GM18526 (cell line): ENCODE results near the gene GJC1.

Source experiments
- POLR2A ChIP-seq: IDR thresholded peaks from 3 replicates; pipeline ENCODE4 v1.6.1; 2011; ENCODE audit not compliant: insufficient read length; ENCODE audit errors: extremely low read depth

GJC1 gene

DNA sequence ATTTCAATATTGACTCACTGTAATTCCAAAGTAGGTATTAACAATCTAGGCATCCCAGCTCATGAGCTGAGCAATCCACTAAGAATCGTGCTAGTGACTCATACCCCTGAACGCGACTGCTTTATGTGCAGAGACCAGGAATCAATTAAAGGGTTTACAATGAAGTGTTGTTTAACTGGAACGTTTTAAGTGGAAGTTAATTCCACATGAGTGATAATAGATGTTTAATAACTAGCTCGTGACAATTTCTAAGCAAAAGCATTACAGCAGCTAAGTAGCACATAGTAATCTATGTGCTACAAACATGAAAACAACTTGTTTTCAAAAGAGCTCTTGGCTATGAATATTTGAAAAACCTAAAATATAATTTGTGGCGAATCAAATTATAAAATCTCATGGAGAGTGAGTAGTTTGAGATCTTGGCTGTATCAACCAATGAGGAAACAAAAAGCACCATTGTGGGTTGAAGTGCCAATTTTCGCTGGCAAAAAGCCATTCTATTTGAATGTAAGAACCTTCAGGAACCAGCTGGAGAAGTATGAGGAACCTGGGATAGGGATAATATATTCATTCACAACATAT lies 9.4 kb downstream of the GJC1 start:
- no peak for TF ChIP-seq POLR2A

DNA sequence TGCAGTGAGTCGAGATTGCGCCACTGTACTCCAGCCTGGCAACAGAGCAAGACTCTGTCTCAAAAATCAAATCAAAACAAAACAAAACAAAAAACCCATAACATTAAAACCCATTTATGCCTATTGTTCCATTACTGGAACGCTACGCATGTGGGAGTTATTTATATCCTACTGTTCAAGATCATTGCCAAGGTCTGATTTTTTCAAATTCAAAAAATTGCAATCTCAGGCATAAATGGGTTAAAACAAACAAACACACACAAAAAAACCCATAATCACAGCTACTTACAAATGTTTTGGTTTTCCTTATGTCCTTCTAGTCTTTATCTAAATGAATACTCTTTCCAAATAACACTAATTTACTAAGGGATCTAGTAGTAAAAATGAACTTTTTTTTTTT lies 17.8 kb downstream of the GJC1 start:
- no peak for TF ChIP-seq POLR2A

DNA sequence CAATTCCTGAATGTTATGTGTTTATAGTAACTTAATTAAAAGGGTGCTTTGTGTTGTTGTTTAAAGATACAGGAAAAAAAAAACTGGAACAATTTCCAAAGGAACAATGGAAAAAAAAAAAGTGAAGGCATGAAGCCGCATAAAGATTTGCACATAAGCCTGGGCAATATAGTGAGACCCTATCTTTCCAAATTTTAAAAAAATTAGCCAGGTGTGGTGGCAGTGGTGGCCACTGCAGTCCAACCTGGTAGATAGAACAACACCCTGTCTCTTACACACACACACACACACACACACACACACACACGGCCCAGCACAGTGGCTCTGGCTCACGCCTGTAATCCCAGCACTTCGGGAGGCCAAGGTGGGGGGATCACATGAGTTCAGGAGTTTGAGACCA lies 21.9 kb downstream of the GJC1 start:
- no peak for TF ChIP-seq POLR2A

DNA sequence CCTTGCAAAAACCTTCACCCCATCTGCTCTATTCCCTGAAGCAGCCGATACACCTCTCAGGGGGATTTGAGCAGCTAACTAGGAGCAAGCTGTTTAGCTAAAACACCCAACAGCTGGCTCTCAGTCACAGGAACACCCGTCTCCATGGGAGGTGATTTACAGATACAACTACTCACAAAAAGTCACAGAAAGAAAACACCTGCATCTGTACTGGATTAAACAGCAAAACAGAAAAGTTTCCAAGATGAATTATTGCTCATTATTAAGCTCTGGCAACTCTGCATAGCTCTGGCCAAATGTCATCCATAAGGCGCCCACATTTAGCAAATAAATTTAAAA lies 22.3 kb downstream of the GJC1 start:
- TF ChIP-seq POLR2A, result no peak

DNA sequence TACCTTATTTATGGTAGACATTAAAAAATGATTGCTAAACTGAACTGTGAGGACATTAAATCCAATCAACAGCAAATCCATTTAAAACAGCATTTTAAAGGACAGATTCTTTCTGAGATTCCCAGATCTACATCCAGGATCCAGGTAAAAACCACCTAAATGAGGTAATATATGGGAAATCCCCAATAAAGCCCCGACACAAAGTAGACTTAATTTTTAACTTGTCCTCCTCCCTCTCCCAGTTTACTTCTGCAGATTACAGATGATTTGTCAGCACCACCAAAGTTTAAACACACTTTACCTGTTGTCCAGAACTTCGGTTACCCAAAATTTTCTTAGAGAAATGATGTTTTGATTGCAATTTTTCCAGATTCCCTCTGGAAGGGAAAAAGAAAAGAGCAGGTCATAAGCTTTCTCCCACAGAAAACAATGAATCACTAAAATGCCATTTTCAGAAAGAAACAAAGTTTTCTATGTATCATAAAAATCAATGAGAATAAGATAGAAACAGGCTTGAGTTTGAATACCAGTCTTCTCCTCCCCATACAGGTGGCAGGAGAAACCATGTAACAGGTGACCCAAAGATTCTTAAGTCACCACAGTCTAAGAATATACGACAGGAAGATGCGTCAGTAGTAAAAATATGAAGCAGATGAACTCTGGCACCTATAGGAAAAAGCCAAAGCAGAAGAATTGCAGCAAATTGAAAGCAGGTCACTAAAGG lies 22.8 kb downstream of the GJC1 start:
- no peak for TF ChIP-seq POLR2A

DNA sequence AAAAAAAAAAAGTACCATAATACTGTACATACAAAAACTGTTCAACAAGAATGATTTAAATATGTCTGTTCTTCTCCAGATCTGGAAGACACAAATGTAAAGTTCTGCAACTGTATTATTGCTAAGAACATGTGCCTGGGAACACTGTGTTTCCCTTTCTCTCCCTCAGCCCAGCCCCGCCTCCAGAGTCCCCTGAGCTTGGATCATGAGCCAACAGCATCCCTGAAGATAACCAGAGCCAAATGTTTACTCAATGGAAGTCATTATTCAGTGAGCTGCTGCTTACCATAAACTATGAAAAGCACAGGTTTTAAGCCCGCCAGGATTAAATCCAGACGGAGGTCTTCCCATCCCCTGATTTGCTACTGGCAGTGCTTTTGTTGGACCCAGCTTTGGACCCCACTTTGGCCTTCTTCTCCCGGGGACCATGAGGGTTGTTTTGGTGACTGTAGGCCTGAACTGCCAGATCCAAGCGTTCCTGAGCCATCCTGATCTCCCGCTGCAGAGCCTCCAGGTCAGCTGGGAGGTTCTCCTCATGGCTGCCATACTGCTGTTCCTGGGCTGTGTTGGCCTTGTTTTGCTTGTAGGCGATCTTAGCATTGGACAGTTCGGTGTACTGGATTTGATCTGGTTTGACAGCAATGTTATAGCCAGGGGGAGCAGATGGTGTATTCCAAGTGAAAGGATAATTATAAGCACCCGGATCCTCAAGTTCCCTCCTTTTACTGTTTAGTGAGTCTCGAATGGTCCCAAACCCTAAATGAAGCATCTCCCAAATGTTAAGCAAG lies 25.6 kb downstream of the GJC1 start:
- TF ChIP-seq POLR2A, result no peak

DNA sequence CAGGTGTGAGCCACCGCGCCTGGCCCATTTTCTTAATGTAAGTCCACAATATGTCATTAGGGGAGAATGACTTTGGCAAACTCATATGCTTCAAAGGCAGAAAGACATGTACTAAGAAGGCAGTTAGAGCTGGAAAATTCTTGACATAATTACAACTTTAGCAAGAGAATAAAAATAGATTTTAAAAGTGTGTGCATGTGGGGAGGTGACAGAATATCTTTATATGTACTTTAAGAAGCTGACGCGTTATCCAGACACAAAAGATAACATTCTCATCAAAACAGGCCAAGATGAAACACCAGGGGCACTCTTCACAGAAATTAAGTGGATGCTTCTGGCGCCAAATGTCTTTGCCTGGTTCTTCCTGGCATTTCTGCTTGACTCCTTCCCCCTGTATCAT lies 28.2 kb downstream of the GJC1 start:
- no peak for TF ChIP-seq POLR2A

DNA sequence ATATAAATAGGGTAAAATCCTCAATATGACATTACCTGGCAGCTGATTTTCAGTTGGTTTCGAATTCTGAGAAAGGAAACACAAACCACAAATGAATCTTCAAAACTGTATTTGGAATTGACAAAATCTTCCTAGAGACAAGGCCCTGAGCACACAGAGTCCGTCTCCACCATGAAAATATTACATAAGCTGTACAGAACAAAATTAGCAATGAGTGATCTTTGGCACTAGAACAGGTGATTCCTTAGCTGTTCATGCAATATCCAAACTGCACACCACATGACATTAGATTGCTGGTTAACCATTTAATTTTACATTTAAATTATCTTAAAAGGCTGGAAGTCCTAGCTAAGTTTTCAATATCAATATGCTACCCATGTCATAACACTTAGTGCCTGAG lies 31.7 kb downstream of the GJC1 start:
- no peak for TF ChIP-seq POLR2A

DNA sequence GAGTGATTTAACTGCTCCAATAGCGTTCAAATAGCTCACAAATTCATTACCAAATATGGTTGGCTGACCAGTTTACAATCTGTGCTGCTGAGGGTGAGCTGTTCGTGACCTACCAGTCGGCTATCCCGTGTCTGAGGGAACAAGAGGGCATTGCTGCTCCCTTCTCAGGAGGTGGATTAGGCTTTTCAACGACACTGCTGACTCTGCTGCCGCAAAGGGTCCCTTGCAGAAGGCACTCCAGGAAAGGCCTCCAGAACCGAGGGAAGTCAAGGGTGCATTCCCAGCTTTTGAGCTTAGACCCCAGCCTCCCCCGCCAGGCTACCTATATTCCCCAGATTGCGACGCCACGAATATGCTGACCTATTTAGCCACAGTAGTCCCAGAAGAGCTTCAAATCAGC lies 32.3 kb downstream of the GJC1 start:
- no peak for TF ChIP-seq POLR2A

DNA sequence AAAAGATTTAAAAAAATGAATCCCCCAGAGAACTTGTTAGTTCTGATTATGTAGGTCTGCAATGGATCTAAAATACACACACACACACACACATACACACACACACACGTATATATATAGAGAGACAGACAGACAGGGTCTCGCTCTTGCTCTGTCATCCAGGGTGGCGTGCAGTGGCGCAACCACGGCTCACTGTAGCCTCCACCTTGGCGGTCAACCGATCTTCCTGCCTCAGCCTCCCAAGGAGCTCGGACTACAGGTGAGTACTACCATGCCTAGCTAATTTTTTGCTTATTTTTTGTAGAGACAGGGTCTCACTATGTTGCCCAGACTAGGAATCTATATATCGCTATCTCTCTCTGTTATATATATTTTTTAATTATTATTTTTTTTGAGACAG lies 33.4 kb downstream of the GJC1 start:
- no peak for TF ChIP-seq POLR2A

DNA sequence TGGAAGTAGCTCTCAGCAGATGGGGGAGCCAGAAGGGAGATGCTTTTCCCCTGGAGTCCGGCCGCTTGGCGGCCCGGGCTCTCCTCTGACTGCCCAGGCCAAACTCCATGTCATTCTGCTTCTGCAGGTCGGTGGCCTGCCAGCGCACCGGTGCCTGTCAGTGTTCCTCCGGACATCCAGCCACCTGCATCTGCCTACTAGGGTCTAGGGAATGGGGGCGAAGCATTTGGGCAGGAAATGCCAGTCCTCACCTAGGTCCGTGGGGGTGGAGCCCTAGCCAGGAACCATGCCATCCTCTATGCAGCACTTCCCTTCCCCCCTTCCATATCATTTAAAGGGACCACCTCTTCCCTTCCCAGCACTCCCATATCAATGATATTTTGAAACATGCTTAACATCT lies 34.2 kb downstream of the GJC1 start:
- no peak for TF ChIP-seq POLR2A

DNA sequence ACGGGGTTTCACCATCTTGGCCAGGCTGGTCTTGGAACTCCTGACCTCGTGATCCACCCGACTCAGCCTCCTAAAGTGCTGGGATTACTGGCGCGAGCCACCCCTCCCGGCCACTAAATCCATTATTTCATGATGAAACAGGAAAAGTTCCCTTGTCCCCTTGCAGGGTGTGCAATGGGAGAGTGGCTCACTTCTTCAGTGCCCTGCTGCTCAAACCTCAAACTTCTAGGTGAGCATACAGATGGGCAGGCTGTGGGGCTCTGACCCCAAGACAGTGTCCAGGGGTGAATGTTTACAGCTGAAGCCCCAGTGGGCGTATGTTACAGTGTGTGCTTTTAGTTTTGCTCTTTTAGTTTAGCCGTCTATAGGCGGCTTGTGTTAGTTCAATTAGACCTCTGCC lies 34.7 kb downstream of the GJC1 start:
- TF ChIP-seq POLR2A, result no peak

DNA sequence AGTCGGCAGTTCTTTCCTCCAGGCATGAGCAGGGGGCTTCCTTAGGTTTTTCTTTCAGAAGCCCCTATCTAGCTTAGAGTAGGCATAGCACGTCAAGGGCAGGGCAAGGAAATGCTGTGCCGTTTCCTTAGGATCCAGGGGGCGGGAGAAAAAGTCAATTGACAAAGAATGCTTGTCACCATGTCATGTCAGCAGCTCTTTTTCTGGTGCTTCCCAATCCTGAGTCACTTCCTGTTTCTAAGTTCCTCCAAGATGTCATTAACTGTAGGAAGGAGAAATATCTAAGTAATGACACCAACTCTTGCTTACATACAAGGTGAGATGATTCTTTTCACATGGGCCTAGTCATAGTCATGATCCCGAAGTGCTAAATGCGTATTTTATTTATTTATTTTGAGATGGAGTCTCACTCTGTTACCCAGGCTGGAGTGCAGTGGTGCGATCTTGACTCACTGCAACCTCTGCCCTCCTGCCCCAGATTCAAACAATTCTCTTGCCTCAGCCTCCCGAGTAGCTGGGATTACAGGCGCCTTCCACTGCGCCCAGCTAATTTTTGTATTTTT lies 35.2 kb downstream of the GJC1 start:
- no peak for TF ChIP-seq POLR2A

DNA sequence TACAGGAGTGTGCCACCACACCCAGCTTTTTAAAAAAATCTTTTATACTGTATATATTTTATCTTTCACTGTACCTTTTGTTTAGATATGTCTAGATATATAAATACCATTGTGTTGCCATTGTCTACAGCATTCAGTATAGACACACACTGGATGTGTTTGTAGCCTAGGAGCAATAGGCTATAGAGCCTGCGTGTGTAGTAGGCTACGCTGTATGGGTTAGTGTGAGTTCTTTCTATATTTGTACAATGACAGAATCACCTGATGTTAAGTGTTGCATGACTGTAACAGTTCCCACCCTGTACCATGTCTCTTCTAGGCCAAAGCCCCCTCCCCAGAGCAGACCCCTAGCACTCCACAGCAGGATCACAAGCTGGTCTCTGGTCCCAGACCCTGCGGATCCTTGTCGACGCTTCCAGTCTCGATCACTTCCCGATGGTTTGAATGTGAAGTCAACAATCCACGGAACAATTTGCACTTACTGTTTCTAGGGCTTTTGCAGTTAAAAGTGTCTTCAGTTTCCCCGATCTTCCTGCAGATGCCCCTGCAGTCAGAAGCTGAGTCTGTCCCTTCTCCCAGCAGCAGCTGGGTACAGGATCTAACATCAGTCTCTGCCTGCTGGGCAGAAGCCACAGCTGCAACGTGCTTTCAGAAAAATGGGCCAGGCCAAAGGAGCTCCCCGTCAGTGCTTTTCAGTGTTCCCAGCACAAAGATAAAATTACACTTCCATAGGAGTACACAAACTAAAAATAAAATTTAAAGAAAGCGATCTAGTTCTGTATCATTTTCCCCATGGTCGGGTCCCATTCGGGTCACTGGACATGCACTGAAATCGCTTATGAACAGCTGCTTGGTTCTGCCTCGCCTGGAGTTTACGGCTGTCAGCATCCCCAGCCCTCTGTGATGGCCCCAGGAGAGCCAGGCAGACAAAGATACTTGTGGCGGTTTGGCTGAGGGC lies 35.9 kb downstream of the GJC1 start:
- no peak for TF ChIP-seq POLR2A

DNA sequence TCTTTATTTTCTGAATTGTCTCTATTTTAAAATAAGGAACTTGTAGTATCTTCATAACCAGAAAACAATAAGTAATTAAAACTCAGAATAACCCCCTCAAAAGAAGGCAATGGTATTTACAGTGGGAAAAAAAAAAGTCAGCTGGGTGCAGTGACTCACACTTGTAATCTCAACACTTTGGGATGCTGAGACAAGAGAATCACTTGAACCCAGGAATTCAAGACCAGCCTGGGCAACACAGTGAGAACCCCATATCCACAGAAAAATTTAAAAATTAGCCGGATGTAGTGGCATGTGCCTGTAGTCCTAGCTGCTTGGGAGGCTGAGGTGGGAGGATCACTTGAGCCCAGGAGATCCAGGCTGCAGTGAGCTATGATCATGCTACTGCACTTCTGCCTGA lies 37.8 kb downstream of the GJC1 start:
- TF ChIP-seq POLR2A, result no peak
